Measurements from ENCODE around the gene ZNF625.

The ZNF625 gene

DNA sequence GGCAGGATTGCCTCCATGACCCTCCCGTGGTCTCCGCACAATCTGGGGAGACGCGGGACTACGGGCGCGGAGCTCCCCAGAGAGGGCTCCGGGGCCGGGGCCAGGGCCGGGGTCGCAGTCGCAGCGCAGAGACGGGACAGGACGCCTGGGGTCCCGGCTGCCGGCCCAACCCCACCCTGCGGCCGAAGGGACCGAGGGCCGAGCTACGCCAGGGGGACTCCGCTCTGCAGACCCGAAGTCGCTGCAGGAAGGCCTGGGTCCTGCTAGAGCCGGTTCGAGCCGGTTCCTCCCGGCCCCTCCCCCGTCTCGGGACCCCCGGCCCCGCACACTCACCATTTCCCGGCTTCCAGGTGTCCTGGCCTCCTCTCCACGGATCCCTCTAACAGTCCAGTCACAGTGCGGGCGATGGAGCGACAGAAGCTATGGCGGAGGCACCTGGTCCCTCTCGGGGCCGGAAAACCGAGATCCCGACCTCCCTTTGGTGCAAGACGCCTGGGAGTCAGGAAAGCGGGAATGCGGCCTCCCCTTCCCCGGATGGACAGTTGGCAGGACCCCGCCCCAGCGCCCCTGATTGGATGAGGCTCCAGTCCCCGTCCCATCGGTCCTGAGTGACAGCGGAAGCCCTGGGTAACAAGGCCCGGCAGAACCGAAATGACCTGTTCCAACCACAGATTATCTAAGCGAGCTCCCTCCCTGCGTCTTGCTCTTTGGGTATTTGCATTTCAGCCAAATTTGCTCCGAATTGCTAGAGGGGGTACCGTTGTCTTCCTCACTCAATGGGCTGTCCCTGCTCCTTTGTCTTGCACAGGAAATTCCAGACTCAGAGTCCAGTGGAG, at the start of gene ZNF625:
ZNF625 (minus strand) TSS at position 512 of the 836 bp plus-strand sequence; CDS start at position 336, 176 bp downstream.
- DNase-seq (ENCODE audit: low read depth) = peak; percentile 93

DNA sequence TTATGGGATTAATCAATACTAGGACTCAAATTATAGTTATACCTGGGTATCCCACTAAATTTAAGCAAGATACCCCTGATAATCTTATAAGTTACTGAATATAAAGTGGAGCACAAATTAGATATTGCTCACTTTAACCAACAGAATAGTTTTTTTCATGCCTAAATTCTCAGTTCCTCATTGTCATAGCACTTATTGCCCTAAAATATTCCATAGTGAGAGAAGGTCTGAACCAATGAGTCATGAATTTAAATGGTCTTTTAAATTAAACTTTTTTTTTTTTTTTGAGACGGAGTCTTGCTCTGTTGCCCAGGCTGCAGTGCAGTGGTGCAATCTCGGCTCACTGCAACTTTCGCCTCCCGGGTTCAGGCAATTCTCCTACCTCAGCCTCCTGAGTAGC, 48.8 kb upstream of the ZNF625 start:
- DNase-seq (ENCODE audit: low read depth) = no peak

- no peak for DNase-seq (ENCODE audit: low read depth)
These were observed 45.7 kb upstream of the ZNF625 start for GRCh38 chr19:12202250-12202649.

DNA sequence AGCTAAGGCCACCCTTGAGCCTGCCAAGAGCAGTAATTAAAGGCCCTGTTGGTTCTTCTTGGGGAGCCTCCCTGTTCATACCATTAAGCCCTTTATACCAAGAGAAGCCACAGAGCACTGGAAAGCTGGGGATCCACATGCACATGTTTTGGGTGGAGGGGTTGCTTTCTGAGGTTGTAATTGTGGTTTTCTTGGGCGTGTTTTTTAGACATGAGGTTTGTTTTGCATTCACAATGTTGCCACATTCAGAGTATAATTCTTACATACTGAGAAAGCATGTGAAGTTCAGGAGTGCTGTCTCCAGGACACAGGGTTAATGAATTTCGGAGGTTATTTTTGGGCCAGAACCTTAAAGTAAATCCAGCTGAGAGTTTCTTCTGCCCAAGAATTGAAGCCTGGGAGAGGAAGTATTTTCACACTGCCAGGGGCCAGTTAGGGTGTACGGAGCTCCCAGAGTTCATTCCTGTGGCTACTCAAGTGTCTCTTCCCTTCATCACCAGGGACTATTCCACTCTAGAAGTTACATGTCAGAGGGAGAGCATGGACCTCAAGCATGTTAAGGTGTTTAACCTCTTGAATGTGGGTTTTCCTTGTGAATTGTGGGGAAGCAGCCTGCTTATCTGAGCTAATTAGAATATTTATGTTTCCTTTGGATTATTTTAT, 43.4 kb upstream of the ZNF625 start:
- no peak for DNase-seq (ENCODE audit: low read depth)

GRCh38 chr19:12198136-12198535, 41.6 kb upstream of the ZNF625 start:
- DNase-seq (ENCODE audit: low read depth) = no peak

DNA sequence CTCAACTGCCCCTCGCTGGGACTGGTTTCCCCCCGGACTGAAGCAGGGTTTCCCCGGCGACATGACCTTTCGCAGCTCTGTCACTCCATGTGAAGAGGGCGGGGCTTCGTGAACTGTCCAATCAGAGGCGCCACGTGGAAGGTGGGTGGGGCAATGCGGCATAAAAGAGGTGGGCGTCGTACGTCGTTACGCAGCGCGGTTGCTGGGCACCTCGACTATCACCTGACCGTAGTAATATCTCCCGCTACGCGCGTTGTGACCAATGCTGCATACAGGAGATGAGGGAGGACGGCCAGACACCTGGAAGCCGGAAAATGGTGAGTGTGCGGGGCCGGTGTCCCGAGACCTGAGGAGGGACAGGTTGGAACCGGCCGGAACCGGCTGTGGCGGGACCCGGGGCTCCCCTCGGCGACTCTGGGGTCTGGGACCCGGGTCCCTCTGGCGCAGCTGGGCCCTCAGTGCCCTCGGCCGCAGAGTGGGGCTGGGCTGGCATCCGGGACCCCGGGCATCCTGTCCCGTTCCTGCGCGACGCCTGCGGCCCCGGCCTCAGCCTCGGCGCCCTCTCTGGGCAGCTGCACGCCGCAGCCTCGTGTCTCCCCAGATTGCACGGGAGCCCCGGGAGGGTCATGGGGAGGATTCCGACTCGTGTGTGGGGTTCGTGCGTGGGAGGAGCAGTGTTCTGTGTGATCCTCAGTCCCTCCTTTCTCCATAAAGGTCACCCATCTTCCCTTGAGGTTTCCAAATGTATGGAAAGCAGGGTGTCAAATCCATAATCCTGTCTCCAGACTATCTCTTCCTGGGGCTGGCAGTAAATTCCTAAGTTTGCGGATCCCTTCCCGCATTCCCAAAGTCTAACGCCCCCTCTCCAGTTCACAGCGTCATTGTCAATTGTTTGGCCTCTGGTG, 38.5 kb upstream of the ZNF625 start:
- peak; percentile 9 for DNase-seq (ENCODE audit: low read depth)

GRCh38 chr19:12187625-12188024, 31.1 kb upstream of the ZNF625 start:
- DNase-seq (ENCODE audit: low read depth) = no peak

DNA sequence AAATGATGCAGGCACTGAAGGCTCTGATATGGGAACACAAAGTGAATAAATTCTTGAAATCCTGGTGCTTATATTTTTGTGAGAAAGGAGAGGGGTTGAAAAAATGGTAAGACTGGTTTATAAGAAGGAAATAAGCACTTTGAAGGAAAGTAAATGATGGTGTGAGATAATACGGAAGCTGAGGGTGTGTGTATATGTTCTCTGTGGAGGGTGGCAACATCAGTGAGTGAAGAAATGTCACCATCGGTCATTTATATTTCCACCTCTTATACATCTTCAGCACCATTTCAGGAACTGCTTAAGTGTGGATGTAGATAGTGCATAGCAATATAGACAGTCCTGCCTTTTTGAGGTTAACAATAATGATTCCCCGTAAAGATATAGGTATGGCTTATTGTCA, 23.8 kb upstream of the ZNF625 start:
- DNase-seq (ENCODE audit: low read depth) = no peak

GRCh38 chr19:12166626-12167025, 10.1 kb upstream of the ZNF625 start:
- peak; percentile 46 for DNase-seq (ENCODE audit: low read depth)

GRCh38 chr19:12163826-12164225, 7.3 kb upstream of the ZNF625 start:
- peak; percentile 35 for DNase-seq (ENCODE audit: low read depth)

GRCh38 chr19:12162882-12163806, 6.6 kb upstream of the ZNF625 start, which contains the start of gene ZNF136:
Gene ZNF136 (plus strand): TSS chr19:12163096. CDS start chr19:12163204, 108 bp downstream.
- DNase-seq (ENCODE audit: low read depth) = peak; percentile 96

DNA sequence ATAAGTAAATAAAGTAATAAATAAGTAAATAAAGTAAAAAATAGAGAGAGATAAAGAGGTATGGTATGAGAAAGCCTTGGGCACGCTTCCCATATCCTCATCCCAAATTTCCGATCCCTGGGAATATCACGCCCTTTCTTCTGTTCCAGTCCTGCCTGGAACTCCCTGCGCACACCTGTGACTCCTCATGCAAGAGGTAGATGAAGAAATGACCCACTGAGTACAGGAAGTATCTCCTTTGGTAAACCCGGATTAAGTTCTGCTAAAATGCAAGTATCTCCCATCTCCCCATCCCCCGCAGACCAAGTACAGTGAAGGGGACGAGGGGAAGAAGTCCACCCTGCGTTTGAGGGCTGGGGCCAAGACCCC, 6.0 kb upstream of the ZNF625 start:
- DNase-seq (ENCODE audit: low read depth) = no peak

GRCh38 chr19:12159773-12160414, 3.4 kb upstream of the ZNF625 start:
- no peak for DNase-seq (ENCODE audit: low read depth)

DNA sequence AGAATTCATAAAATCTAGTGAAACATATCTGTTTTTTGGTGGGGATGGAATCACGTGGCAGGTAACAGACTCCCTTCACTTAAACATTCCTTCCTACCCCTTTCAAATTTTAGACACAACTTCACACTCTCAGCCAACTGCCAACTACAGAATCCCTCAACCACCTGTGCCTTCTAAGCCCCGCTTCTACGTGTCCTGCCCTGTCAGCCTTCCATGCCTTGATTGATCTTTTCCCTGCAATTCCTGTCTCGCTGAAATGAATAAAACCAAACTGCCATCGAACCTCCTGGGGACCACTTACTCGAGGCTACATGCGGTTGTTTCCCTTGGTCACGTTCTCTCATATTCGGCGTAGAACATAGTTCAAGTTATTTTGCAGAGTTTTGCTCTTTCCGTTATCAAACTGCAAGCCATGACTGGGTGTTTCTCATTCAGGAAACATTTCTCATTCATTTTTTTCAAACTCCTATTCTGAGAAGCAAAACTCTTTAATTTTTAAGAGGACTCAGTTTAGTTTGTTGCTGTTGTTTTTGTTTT, 1.1 kb downstream of the ZNF625 start:
- DNase-seq (ENCODE audit: low read depth) = no peak

- no peak for DNase-seq (ENCODE audit: low read depth)
These were observed 11.2 kb downstream of the ZNF625 start for GRCh38 chr19:12145348-12145747.

- DNase-seq (ENCODE audit: low read depth) = no peak
These were observed 15.2 kb downstream of the ZNF625 start for GRCh38 chr19:12141405-12141736.

- DNase-seq (ENCODE audit: low read depth) = peak; percentile 81
These were observed 15.8 kb downstream of the ZNF625 start for GRCh38 chr19:12140545-12141404.

GRCh38 chr19:12139885-12140544, 16.5 kb downstream of the ZNF625 start, which contains the start of gene ZNF20:
Gene ZNF20 (minus strand): TSS chr19:12140350. CDS start chr19:12140182, 168 bp downstream.
- DNase-seq (ENCODE audit: low read depth) = peak; percentile 93

DNA sequence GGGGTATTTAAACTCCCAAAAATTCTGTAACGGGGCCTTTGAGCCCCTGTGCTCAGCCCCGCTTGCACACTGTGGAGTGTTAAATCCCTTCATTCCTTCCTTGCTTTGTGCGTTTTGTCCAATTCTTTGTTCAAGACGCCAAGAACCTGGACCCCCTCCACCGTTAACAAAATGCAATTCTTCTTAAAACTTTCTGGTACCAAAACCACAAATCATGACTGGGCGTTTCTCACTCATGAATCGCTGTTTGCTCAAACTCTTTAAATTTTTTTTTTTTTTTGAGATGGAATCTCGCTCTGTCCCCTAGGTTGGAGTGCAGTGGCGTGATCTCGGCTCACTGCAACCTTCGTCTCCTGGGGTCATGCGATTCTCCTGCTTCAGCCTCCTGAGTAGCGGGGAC, 17.3 kb downstream of the ZNF625 start:
- peak; percentile 19 for DNase-seq (ENCODE audit: low read depth)
